Stimulated activated CD4-positive, alpha-beta T cell treated with anti-CD3 and anti-CD28 coated beads, Interleukin-15, amount 100 ng/mL, for 24 hours (primary cell): ENCODE results near the gene SPATS2L.

ENCODE experiments used
- DNase-seq: peaks from one replicate; pipeline ENCODE4 v3.0.0-alpha.2; 2020

Gene SPATS2L

DNA sequence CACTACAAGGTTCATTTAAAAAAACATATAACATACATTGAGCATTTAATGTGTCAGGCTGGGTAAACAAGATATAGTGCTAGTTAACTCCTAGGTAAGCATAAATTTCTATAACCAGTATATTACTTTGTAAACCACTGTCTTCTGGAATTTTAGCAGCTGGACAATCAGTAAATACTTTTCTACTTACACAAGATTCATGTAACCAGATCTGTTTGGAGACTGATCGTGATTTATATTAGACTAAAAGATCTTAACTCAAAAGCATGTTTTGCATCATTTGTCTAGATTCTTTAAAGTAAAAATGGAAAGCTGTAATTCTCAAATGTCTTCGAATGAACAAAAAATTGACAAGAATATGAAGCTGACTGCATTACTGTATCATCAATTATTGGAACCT, 218.6 kb downstream of the SPATS2L start:
- DNase-seq, result no peak

DNA sequence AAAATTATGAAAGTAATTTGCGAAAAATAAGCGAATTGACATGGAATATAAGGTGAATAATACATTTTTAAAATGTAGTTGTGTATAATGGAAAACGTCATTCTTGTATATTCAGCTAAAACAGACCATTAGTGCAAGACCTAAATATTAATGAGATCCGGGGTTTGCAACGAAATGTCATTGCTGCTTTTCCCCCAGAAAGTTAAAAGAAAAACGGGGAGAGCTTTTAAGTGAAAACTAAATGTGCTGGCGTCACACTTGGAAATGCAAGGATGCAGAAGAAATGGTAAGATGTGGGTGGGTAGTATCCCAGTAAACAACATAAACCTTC, 219.0 kb downstream of the SPATS2L start:
- DNase-seq, result no peak

DNA sequence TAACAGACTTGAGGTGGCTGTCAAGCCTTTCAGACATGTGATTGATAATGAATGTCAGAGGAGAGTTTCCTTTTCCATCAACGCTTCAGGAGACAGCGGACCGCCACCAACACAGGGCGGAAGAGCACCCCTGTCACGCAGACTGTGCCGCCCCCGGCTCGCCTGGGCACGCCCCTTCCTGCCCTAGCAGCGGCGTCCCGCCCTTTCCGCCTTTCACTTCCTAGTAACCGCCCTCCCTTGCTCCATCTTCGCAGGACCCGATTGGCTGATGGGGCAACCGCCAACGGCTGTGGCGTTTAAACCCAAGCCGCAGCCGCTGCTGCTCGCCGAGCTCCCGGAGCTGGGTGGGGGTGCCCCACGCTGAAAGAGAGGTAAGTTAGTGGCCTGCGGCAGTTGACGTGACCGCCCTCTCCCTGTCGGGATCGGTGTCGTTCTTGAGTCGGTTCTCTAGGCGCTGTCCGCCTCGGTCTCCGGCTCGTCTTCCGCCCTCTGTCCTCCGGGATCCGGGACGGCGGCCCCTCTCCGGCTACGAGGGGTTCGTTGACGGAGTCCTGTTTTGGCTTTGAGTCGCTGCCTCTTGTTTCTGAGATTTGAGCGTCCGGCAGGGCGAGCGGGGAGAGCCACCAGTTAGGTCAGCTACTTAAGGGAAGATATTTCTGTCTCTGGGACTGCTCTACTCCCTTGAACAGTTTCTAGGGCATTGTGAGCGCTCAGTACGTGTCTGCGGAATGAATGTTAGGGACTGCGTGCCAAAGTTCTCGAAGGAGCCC, 219.6 kb downstream of the SPATS2L start, which contains the start of gene SGO2:
Gene SGO2, plus strand, starts transcription at position 326 of the 770 bp plus-strand sequence. CDS start 6,769 bp downstream, outside the sequence.
- DNase-seq, result peak; percentile 98

DNA sequence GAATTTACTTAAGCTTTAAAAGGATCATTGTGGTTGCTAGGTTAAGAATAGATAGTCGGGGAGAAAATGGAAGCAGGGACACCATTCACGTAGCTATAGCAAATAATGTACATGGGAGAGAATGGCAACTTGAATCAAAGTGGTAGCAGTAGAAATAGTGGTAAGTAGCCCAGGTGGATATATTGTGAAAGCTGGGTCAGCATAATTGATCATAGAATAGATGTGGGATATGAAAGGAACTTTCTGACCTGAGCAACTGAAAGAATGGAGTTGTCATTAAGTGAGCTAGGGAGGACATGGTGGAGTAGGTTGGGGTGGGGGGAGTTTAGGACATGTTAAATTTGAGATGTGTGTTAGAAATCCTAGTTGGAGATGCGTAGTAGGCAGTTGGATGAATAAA, 221.7 kb downstream of the SPATS2L start:
- DNase-seq, result no peak
